Thoracic aorta (tissue), 2 donors: ENCODE measurements around the gene AFG1L. TPM values are rescaled to one million over a fixed set of nuclear protein-coding genes. Genes with fewer than 3 reads are reported as not detected.
"Not testable (repeated sequence)": the region's sequence is repeated elsewhere in the genome, so short reads cannot be mapped to it uniquely, and the experiment has no call there.

ENCODE experiments used
- ATAC-seq: fragments of 150-250 bp; one replicate; pipeline ENCODE4 v1.8.0; 2017; ENCODE audit warnings: low read depth; ENCODE audit not compliant: insufficient number of reproducible peaks, low FRiP score
- DNase-seq: peaks from one replicate; pipeline ENCODE4 v3.0.0-alpha.2; 2020; ENCODE audit warnings: low spot score
- H3K27ac ChIP-seq, 2 donors: fragments of 200-600 bp; sonication (generic); 1 replicate in 1 of 2; 2 replicates in 1 of 2; pipeline ENCODE4 v1.5.1; 2016; ENCODE audit warnings: mild to moderate bottlenecking in 2 of 2, moderate library complexity in 2 of 2
- H3K27me3 ChIP-seq: fragments of 200-600 bp; sonication (generic); replicated peaks from 2 replicates; pipeline ENCODE4 v1.6.0; 2016; ENCODE audit warnings: mild to moderate bottlenecking; ENCODE audit not compliant: insufficient read depth
- H3K36me3 ChIP-seq: fragments of 200-600 bp; sonication (generic); one replicate; pipeline ENCODE4 v1.5.1; 2016
- H3K4me1 ChIP-seq, 2 donors: fragments of 200-600 bp; sonication (generic); 1 replicate in 1 of 2; 2 replicates in 1 of 2; pipeline versions ENCODE4 v1.5.1 to v1.6.0; 2016; ENCODE audit warnings: low read depth in 2 of 2, mild to moderate bottlenecking in 1 of 2; ENCODE audit not compliant: control insufficient read depth in 1 of 2
- H3K4me3 ChIP-seq: fragments of 200-600 bp; sonication (generic); 2 replicates; pipeline ENCODE4 v1.5.1; 2016; ENCODE audit warnings: mild to moderate bottlenecking
- H3K9me3 ChIP-seq: fragments of 200-600 bp; sonication (generic); 2 replicates; pipeline ENCODE4 v1.5.1; 2016
- total RNA-seq, 2 donors: library from RNA; depleted of rRNA; stranded (reverse); fragments of >200 nt; gene quantifications; one replicate each; pipeline versions ENCODE4 v1.1.0 to v1.2.3, GENCODE V29; 2016
- TF ChIP-seq, protein P1 (sequence below): fragments of 200-600 bp; sonication (generic); IDR thresholded peaks from one replicate; pipeline ENCODE4 v1.5.1; 2019; ENCODE audit warnings: antibody characterized with exemption

Gene AFG1L
- total RNA-seq, 2 donors from 2014 or later: 1.7 to 21.7 TPM

DNA sequence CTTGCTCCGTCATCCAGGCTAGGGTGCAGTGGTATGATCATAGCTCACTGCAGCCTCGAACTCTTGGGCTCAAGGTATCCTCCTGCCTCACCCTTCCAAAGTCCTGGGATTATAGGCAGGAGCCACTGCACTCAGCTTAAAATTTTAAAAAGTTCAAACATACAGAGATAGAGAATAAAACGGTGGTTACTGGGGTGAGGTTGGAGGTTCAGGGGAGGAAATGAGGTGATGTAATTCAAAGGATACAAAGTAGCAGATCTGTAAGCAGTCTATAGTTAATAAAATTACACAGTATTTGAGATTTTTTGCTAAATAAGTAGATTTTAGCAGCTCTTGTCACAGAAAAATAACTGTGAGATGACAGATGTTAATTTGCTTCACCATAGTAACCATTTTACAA, 7.5 kb upstream of the AFG1L start:
- Histone ChIP-seq H3K9me3 (no peaks in the 10 kb centered on the region), H3K27me3 (no peaks in the 10 kb centered on the region), H3K36me3 (no peaks in the 10 kb centered on the region), H3K4me1 (no peaks in the 10 kb centered on the region), H3K27ac (no peak overlapping the region), H3K4me3 (no peak overlapping the region)
- TF ChIP-seq, protein P1, sequence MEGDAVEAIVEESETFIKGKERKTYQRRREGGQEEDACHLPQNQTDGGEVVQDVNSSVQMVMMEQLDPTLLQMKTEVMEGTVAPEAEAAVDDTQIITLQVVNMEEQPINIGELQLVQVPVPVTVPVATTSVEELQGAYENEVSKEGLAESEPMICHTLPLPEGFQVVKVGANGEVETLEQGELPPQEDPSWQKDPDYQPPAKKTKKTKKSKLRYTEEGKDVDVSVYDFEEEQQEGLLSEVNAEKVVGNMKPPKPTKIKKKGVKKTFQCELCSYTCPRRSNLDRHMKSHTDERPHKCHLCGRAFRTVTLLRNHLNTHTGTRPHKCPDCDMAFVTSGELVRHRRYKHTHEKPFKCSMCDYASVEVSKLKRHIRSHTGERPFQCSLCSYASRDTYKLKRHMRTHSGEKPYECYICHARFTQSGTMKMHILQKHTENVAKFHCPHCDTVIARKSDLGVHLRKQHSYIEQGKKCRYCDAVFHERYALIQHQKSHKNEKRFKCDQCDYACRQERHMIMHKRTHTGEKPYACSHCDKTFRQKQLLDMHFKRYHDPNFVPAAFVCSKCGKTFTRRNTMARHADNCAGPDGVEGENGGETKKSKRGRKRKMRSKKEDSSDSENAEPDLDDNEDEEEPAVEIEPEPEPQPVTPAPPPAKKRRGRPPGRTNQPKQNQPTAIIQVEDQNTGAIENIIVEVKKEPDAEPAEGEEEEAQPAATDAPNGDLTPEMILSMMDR: no peak
- DNase-seq (no peak), ATAC-seq (no peak)

DNA sequence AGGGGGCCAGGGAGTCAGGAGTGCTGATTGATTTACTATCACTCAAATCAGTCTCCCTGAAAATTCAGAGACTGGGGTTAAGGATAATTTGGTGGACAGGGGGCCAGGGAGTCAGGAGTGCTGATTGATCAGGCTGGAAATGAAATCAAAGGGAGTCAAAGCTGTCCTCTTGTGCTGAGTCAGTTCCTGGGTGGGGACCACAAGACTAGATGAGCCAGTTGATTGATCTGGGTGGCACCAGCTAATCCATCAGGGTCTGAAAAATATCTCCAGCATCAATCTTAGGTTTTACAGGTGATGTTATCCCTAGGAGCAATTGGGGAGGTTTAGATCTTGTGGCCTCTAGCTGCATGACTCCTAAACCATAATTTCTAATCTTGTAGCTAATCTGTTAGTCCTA, 6.1 kb upstream of the AFG1L start:
- Histone ChIP-seq H3K4me3 (no peak overlapping the region), H3K4me1 (no peaks in the 10 kb centered on the region), H3K27ac (no peak overlapping the region), H3K36me3 (no peaks in the 10 kb centered on the region), H3K27me3 (no peaks in the 10 kb centered on the region), H3K9me3 (no peaks in the 10 kb centered on the region)
- no peak for DNase-seq
- no peak for ATAC-seq
- TF ChIP-seq, protein P1: no peak

DNA sequence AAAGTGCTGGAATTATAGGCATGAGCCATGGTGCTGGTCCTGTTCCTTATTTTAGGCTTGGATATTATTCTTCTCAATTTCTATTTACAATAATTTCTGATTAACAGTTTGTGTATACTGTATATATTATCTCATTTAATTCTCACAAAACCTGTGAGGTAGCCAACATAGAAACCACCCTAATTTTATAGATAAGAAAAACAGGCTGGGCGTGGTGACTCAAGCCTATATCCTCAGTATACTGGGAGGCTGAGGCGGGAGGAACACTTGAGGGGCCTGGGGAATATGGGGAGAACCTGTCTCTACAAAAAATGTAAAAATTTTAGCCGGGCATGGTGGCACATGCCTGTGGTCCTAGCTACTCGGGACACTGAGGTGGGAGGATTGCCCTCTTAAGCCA, 3.8 kb upstream of the AFG1L start:
- Histone ChIP-seq H3K27ac (no peak overlapping the region), H3K4me3 (no peak overlapping the region), H3K36me3 (no peaks in the 10 kb centered on the region), H3K27me3 (no peaks in the 10 kb centered on the region), H3K4me1 (peaks cover 6 to 7% of the 10 kb centered on the region in 2 donors), H3K9me3 (no peaks in the 10 kb centered on the region)
- no peak for DNase-seq
- TF ChIP-seq, protein P1: no peak
- no peak for ATAC-seq

DNA sequence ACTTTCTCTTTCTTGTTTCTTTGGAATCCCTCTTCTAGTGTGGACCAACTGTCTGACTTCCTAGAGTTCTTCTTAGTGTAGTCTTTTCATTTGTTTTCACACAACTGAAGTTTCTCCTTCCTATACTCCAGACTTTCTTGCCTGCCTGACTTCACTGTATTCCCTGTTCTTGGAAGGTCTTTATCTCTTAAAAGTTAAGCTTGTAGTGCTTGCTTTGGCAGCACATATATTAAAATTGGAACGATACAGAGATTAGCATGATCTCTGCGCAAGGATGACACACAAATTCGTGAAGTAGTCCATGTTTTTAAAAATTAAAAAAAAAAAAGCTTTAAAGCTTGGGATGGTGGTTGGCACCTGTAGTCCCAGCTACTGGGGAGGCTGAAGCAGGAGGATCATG, 2.3 kb upstream of the AFG1L start:
- H3K9me3 ChIP-seq, H3K27me3 ChIP-seq, DNase-seq, H3K36me3 ChIP-seq, ATAC-seq, H3K4me3 ChIP-seq, H3K4me1 ChIP-seq, H3K27ac ChIP-seq: not testable (repeated sequence)

DNA sequence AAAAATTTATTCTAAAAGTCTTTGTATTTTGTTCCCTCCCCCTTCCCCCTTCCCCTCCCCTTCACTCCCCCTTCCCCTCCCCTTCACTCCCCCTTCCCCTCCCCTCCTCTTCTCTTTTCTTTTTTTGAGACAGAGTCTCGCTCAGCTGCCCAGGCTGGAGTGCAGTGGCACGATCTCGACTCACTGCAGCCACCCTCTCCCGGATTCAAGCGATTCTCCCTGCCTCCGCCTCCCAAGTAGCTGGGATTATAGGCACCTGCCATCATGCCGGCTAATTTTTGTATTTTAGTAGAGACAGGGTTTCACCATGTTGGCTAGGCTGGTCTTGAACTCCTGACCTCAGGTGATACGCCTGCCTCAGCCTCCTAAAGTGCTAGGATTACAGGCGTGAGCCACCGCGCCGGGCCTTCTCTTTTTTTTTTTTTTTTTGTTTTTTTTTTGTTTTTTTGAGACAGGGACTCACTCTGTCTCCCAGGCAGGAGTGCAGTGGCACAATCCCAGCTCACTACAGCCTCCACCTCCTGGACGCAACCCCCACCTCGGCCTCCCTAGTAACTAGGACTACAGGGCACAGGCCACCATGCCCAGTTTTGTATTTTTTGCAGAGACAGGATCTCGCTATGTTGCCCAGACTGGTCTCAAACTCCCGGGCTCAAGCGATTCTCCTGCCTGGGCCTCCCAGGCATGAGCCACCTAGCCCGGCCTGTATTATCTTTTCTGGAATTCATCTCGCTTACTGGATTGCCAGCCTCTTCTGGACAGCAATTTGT, 1.1 kb upstream of the AFG1L start:
- Histone ChIP-seq H3K36me3 (no peaks in the 10 kb centered on the region), H3K27me3 (no peaks in the 10 kb centered on the region), H3K4me1 (peaks cover 6 to 7% of the 10 kb centered on the region in 2 donors), H3K27ac (no peak overlapping the region), H3K9me3 (no peaks in the 10 kb centered on the region), H3K4me3 (peak overlapping the region; percentile 84)
- TF ChIP-seq, protein P1: no peak
- no peak for ATAC-seq
- DNase-seq: no peak

DNA sequence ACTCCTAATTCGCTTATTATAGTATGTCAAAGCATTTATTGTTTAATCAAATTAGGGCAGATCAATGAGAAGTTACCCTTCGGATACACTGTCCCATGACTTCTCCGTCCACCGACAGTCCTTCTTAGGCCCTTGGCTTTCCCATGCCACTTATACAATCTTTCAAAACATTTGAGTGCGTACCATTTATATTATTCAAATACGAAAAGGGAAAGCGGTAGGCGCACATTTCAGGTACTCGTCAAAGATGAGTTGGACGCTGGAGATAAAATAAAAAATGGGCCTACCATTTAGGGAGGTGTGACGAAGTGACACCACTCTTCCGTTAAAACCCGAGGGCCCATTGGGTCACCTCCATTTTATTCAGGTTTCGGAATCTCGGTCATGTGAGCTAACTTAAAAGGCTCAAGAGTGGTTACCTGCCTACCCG, 542 bp upstream of the AFG1L start:
- peak; percentile 67 for ATAC-seq
- peak overlapping the region; percentile 84 for H3K4me3 ChIP-seq

More for the DNA sequence above, 542 bp upstream of the AFG1L start:
- peak overlapping the region; percentile 81 to 84 for H3K27ac ChIP-seq
- peaks cover 6 to 7% of the 10 kb centered on the region in 2 donors for H3K4me1 ChIP-seq
- H3K27me3 ChIP-seq: no peaks in the 10 kb centered on the region
- TF ChIP-seq, protein P1: no peak
- DNase-seq: no peak
- H3K9me3 ChIP-seq: no peaks in the 10 kb centered on the region
- no peaks in the 10 kb centered on the region for H3K36me3 ChIP-seq
